Astrocyte (in vitro differentiated cells and primary cell): ENCODE data around the gene IL21R.

ENCODE experiments used
- EZH2 ChIP-seq: IDR thresholded peaks from 2 replicates; pipeline ENCODE4 v1.6.1; 2012; ENCODE audit warnings: mild to moderate bottlenecking, low read length, inconsistent platforms; ENCODE audit not compliant: insufficient read depth
- TF ChIP-seq, protein P1 (sequence below): IDR thresholded peaks from 2 replicates; pipeline ENCODE4 v1.5.1; 2011; ENCODE audit warnings: low read depth, mild to moderate bottlenecking, inconsistent platforms, low read length, moderate library complexity; ENCODE audit not compliant: insufficient read depth

DNA sequence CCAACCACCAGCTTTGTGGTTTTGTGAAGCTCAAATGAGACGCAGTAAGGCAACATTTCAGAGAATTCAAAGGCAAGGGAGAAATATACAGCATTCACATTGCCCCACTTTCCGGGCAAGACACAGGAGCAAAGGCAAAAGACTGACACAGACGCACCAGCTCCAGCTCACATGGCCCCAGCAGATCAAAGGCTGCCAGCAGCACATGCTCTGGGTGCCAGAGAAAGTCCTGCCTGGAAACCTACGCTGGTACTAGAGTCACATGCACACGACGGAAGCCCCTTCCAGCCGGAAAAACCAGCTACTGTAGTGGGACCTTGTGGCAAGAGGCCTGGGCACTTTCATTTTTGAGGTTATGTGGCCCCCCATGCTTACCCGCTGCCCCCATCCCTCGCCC is 97.7 kb downstream of the IL21R start:
- TF ChIP-seq, protein P1, sequence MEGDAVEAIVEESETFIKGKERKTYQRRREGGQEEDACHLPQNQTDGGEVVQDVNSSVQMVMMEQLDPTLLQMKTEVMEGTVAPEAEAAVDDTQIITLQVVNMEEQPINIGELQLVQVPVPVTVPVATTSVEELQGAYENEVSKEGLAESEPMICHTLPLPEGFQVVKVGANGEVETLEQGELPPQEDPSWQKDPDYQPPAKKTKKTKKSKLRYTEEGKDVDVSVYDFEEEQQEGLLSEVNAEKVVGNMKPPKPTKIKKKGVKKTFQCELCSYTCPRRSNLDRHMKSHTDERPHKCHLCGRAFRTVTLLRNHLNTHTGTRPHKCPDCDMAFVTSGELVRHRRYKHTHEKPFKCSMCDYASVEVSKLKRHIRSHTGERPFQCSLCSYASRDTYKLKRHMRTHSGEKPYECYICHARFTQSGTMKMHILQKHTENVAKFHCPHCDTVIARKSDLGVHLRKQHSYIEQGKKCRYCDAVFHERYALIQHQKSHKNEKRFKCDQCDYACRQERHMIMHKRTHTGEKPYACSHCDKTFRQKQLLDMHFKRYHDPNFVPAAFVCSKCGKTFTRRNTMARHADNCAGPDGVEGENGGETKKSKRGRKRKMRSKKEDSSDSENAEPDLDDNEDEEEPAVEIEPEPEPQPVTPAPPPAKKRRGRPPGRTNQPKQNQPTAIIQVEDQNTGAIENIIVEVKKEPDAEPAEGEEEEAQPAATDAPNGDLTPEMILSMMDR = no peak
- TF ChIP-seq EZH2 = no peak
